ENCODE measurements around the gene PLA2G3.

Gene PLA2G3

GRCh38 chr22:31148488-31148887, 8.2 kb upstream of the PLA2G3 start:
- DNase-seq (ENCODE audit: low read depth), result no peak

GRCh38 chr22:31144223-31144622, 3.9 kb upstream of the PLA2G3 start:
- no peak for DNase-seq (ENCODE audit: low read depth)

GRCh38 chr22:31143537-31143936, 3.2 kb upstream of the PLA2G3 start:
- no peak for DNase-seq (ENCODE audit: low read depth)

- no peak for DNase-seq (ENCODE audit: low read depth)
These were observed 2.7 kb upstream of the PLA2G3 start for GRCh38 chr22:31143038-31143437.

- no peak for DNase-seq (ENCODE audit: low read depth)
These were observed 2.0 kb upstream of the PLA2G3 start for GRCh38 chr22:31142285-31142684.

- DNase-seq (ENCODE audit: low read depth), result no peak
These were observed 1.2 kb upstream of the PLA2G3 start for GRCh38 chr22:31141551-31141950.

GRCh38 chr22:31140746-31141145, 438 bp upstream of the PLA2G3 start:
- DNase-seq (ENCODE audit: low read depth), result no peak

GRCh38 chr22:31139066-31139465, 1.2 kb downstream of the PLA2G3 start:
- DNase-seq (ENCODE audit: low read depth), result no peak

- no peak for DNase-seq (ENCODE audit: low read depth)
These were observed 2.2 kb downstream of the PLA2G3 start for GRCh38 chr22:31138126-31138525.

- no peak for DNase-seq (ENCODE audit: low read depth)
These were observed 2.6 kb downstream of the PLA2G3 start for GRCh38 chr22:31137721-31138120.

GRCh38 chr22:31136711-31137110, 3.6 kb downstream of the PLA2G3 start:
- DNase-seq (ENCODE audit: low read depth), result no peak

- DNase-seq (ENCODE audit: low read depth), result no peak
These were observed 4.2 kb downstream of the PLA2G3 start for GRCh38 chr22:31136155-31136554.

- no peak for DNase-seq (ENCODE audit: low read depth)
These were observed 4.6 kb downstream of the PLA2G3 start for GRCh38 chr22:31135706-31136105.

GRCh38 chr22:31134688-31135087, 5.6 kb downstream of the PLA2G3 start:
- DNase-seq (ENCODE audit: low read depth), result no peak

- DNase-seq (ENCODE audit: low read depth), result no peak
These were observed 6.4 kb downstream of the PLA2G3 start for GRCh38 chr22:31133911-31134310.

- DNase-seq (ENCODE audit: low read depth), result no peak
These were observed 9.4 kb downstream of the PLA2G3 start for GRCh38 chr22:31130873-31131272.

GRCh38 chr22:31128156-31128555, 12.2 kb downstream of the PLA2G3 start:
- DNase-seq (ENCODE audit: low read depth), result no peak

GRCh38 chr22:31127181-31127772, 13.0 kb downstream of the PLA2G3 start:
- no peak for DNase-seq (ENCODE audit: low read depth)

GRCh38 chr22:31126869-31127175, 13.5 kb downstream of the PLA2G3 start:
- DNase-seq (ENCODE audit: low read depth), result no peak

GRCh38 chr22:31126128-31126868, 14.0 kb downstream of the PLA2G3 start:
- no peak for DNase-seq (ENCODE audit: low read depth)

- DNase-seq (ENCODE audit: low read depth), result no peak
These were observed 14.7 kb downstream of the PLA2G3 start for GRCh38 chr22:31125521-31126117.

- no peak for DNase-seq (ENCODE audit: low read depth)
These were observed 15.4 kb downstream of the PLA2G3 start for GRCh38 chr22:31124811-31125465.

- no peak for DNase-seq (ENCODE audit: low read depth)
These were observed 16.0 kb downstream of the PLA2G3 start for GRCh38 chr22:31124290-31124689.
